Measurements from ENCODE around the gene CDH13. TPM values are rescaled to one million over a fixed set of nuclear protein-coding genes. Genes with fewer than 3 reads are reported as not detected.

The CDH13 gene
- total and polyA plus RNA-seq, 9 of the 15 experiments (the other 6 are each of a cell fraction or from before 2014, with no cell fraction given), result 0.03 TPM; not detected in 8

GRCh38 chr16:83023640-83024039 lies 396.9 kb downstream of the CDH13 start:
- 0% methylated on average over 1 of the region's 1 CpG for WGBS (ENCODE audit: insufficient coverage, low coverage, missing lambda C conversion rate)
- no peak for FAIRE-seq
- Histone ChIP-seq H3K36me3 (ENCODE audit: control insufficient read depth, insufficient read depth, low read length) (no peaks in the 10 kb centered on the region), H3K9me1 (ENCODE audit: control insufficient read depth, insufficient read depth, low read length) (no peaks in the 10 kb centered on the region), H4K20me1 (replicated peaks; ENCODE audit: control insufficient read depth, insufficient read depth, low read length) (no peaks in the 10 kb centered on the region), H3K9me3 (replicated peaks; ENCODE audit: control insufficient read depth, insufficient read depth, low read depth, low read length) (no peaks in the 10 kb centered on the region; the same call in 1 of the 2 replicates), H3K27ac (ENCODE audit: extremely low read depth, low read depth, low read length) (no peak overlapping the region), H3K79me2 (ENCODE audit: control insufficient read depth, insufficient read depth, low read length) (no peaks in the 10 kb centered on the region), H3K4me1 (replicated peaks in 1 of 2; ENCODE audit: control insufficient read depth in 2 of 2, insufficient read depth in 2 of 2, low read length in 2 of 2) (no peaks in the 10 kb centered on the region), H3K4me2 (ENCODE audit: insufficient read depth, low read length) (no peak overlapping the region), H3K27me3 (ENCODE audit: control insufficient read depth in 2 of 2, insufficient read depth in 2 of 2, low read length in 2 of 2) (no peaks in the 10 kb centered on the region), H3K4me3 (no peak overlapping the region), H2AFZ (ENCODE audit: low read depth, low read length) (no peak overlapping the region), H3K9ac (ENCODE audit: insufficient read depth in 1 of 2, low read depth in 2 of 2, low read length in 2 of 2) (no peak overlapping the region)
- TF ChIP-seq MTA2 (IDR thresholded peaks at IDR 0.05; ENCODE audit: low read depth), result no peak
- TF ChIP-seq EHMT2 (IDR thresholded peaks at IDR 0.05), result no peak
- no peak for TF ChIP-seq ARNT (IDR thresholded peaks at IDR 0.05)
- no peak for TF ChIP-seq NR4A1 (CRISPR knock-in tag; IDR thresholded peaks at IDR 0.05)
- TF ChIP-seq NR4A1 (tag; IDR thresholded peaks at IDR 0.05), result no peak
- no peak for TF ChIP-seq HNRNPUL1 (IDR thresholded peaks at IDR 0.05; ENCODE audit: low read length)
- TF ChIP-seq PRMT5 (CRISPR knock-in tag; IDR thresholded peaks at IDR 0.05), result no peak
- TF ChIP-seq ZNF740 (CRISPR knock-in tag; IDR thresholded peaks at IDR 0.05), result no peak
- TF ChIP-seq ZNF740 (tag; IDR thresholded peaks at IDR 0.05), result no peak
- no peak for TF ChIP-seq SMARCC2 (IDR thresholded peaks at IDR 0.05; ENCODE audit: low read depth)
- TF ChIP-seq, protein P1, sequence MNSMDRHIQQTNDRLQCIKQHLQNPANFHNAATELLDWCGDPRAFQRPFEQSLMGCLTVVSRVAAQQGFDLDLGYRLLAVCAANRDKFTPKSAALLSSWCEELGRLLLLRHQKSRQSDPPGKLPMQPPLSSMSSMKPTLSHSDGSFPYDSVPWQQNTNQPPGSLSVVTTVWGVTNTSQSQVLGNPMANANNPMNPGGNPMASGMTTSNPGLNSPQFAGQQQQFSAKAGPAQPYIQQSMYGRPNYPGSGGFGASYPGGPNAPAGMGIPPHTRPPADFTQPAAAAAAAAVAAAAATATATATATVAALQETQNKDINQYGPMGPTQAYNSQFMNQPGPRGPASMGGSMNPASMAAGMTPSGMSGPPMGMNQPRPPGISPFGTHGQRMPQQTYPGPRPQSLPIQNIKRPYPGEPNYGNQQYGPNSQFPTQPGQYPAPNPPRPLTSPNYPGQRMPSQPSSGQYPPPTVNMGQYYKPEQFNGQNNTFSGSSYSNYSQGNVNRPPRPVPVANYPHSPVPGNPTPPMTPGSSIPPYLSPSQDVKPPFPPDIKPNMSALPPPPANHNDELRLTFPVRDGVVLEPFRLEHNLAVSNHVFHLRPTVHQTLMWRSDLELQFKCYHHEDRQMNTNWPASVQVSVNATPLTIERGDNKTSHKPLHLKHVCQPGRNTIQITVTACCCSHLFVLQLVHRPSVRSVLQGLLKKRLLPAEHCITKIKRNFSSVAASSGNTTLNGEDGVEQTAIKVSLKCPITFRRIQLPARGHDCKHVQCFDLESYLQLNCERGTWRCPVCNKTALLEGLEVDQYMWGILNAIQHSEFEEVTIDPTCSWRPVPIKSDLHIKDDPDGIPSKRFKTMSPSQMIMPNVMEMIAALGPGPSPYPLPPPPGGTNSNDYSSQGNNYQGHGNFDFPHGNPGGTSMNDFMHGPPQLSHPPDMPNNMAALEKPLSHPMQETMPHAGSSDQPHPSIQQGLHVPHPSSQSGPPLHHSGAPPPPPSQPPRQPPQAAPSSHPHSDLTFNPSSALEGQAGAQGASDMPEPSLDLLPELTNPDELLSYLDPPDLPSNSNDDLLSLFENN (IDR thresholded peaks at IDR 0.05; ENCODE audit: low read depth in 2 of 2, low read length in 2 of 2), result no peak
- no peak for TF ChIP-seq CAMTA2 (CRISPR knock-in tag; conservative IDR thresholded peaks at IDR 0.05)
- TF ChIP-seq FOXM1 (IDR thresholded peaks at IDR 0.05; ENCODE audit: low read depth), result no peak
- TF ChIP-seq FOXM1 (CRISPR knock-in tag; IDR thresholded peaks at IDR 0.05; ENCODE audit: low read depth), result no peak
- TF ChIP-seq SUPT5H (IDR thresholded peaks at IDR 0.05), result no peak
- no peak for TF ChIP-seq ZBTB43 (CRISPR knock-in tag; IDR thresholded peaks at IDR 0.05)
- no peak for TF ChIP-seq ZNF354B (CRISPR knock-in tag; IDR thresholded peaks at IDR 0.05)
- TF ChIP-seq MAFG (tag; conservative IDR thresholded peaks at IDR 0.05), result no peak
- TF ChIP-seq FOXK2 (conservative IDR thresholded peaks at IDR 0.05 in 1 of 2, IDR thresholded peaks at IDR 0.05 in 1 of 2; ENCODE audit: low read depth in 2 of 2), result no peak
- TF ChIP-seq HES1 (IDR thresholded peaks at IDR 0.05; ENCODE audit: low read depth), result no peak
- TF ChIP-seq CBX5 (IDR thresholded peaks at IDR 0.05; ENCODE audit: borderline replicate concordance, low read depth), result no peak
- no peak for TF ChIP-seq POLR2A (conservative IDR thresholded peaks at IDR 0.05)
- intact Hi-C loops (cut with micrococcal nuclease), result no loop called here
- in situ Hi-C loops (cut with MboI), result no loop called here
- POLR2A ChIA-PET, result no interaction called here
- CTCF ChIA-PET (ENCODE audit: low intra/inter-chr PET ratio), result no interaction called here
- DNase-seq (ENCODE audit: extremely low read depth in 1 of 4, low spot score in 3 of 4), result no peak
- no peak for ATAC-seq
- BruUV-seq (replicated peaks), result no TSS peak

Measured in K562 (cell line).